ENCODE measurements around the gene MAGI2. TPM values are rescaled to one million over a fixed set of nuclear protein-coding genes. Genes with fewer than 3 reads are reported as not detected.

MAGI2 gene
- total and polyA plus RNA-seq, 2 donors (not counting 3 experiments of a cell fraction or from before 2014, with no cell fraction given): 0.28 to 6.0 TPM

GRCh38 chr7:79308192-79308591 is 145.3 kb downstream of the MAGI2 start:
- H3K79me2 ChIP-seq (ENCODE audit: control insufficient read depth, insufficient read depth, low read length): no peaks in the 10 kb centered on the region
- FAIRE-seq (no peak), DNase-seq (ENCODE audit: low read depth, low spot score) (no peak)
- no peaks in the 10 kb centered on the region for H3K36me3 ChIP-seq (ENCODE audit: control insufficient read depth in 2 of 2, extremely low read depth in 1 of 2, insufficient read depth in 2 of 2, low read length in 2 of 2)
- H3K4me2 ChIP-seq (ENCODE audit: insufficient read depth, low read length): no peak overlapping the region
- BruUV-seq (replicated peaks): no TSS peak
- H3K9me1 ChIP-seq (replicated peaks; ENCODE audit: control insufficient read depth, extremely low read depth, insufficient read depth, low read length): no peaks in the 10 kb centered on the region
- no peak overlapping the region for H3K27ac ChIP-seq (ENCODE audit: insufficient read depth, low read depth, low read length)
- TF ChIP-seq MYC (IDR thresholded peaks at IDR 0.05; ENCODE audit: low read depth, low read length) (no peak), EZH2 (IDR thresholded peaks at IDR 0.05; ENCODE audit: borderline replicate concordance, low read depth, low read length, severe bottlenecking) (no peak)
- H4K20me1 ChIP-seq (replicated peaks; ENCODE audit: control insufficient read depth, extremely low read depth, insufficient read depth, low read length): peaks cover 2% of the 10 kb centered on the region
- CTCF ChIA-PET: interaction anchor here (1.2 to 3.2 kb wide), 3 partner anchors 11 to 19 kb away, joined by 3 to 35 read pairs (median 3); no protein-coding TSS in a partner anchor
- H3K9ac ChIP-seq (replicated peaks; ENCODE audit: extremely low read depth, insufficient read depth, low read length): no peak overlapping the region
- H3K4me1 ChIP-seq (ENCODE audit: control insufficient read depth, extremely low read depth, insufficient read depth, low read length): no peaks in the 10 kb centered on the region
- no peak overlapping the region for H3K4me3 ChIP-seq (replicated peaks in 1 of 3; ENCODE audit: insufficient read depth in 1 of 3, low read depth in 1 of 3, low read length in 3 of 3)
- POLR2A ChIA-PET: no interaction called here
- no peaks in the 10 kb centered on the region for H3K9me3 ChIP-seq (replicated peaks; ENCODE audit: control insufficient read depth, insufficient read depth, low read length)
- intact Hi-C loops (cut with micrococcal nuclease) (no loop called here), dilution Hi-C loops (cut with MboI; ENCODE audit: extremely low pct_ligation_motif_present, low sequenced_read_pairs) (no loop called here)
- H3K27me3 ChIP-seq (ENCODE audit: control insufficient read depth in 2 of 2, insufficient read depth in 2 of 2, low read length in 2 of 2): no peaks in the 10 kb centered on the region
- no peak overlapping the region for H2AFZ ChIP-seq (ENCODE audit: low read depth, low read length)

GRCh38 chr7:79307376-79307775 is 146.1 kb downstream of the MAGI2 start:
- no peaks in the 10 kb centered on the region for H3K36me3 ChIP-seq (ENCODE audit: control insufficient read depth in 2 of 2, extremely low read depth in 1 of 2, insufficient read depth in 2 of 2, low read length in 2 of 2)
- H3K79me2 ChIP-seq (ENCODE audit: control insufficient read depth, insufficient read depth, low read length): no peaks in the 10 kb centered on the region
- no peaks in the 10 kb centered on the region for H3K9me1 ChIP-seq (replicated peaks; ENCODE audit: control insufficient read depth, extremely low read depth, insufficient read depth, low read length)
- no peak overlapping the region for H3K4me3 ChIP-seq (replicated peaks in 1 of 3; ENCODE audit: insufficient read depth in 1 of 3, low read depth in 1 of 3, low read length in 3 of 3)
- no peak overlapping the region for H2AFZ ChIP-seq (ENCODE audit: low read depth, low read length)
- no peak for TF ChIP-seq GATA2 (IDR thresholded peaks at IDR 0.05; ENCODE audit: insufficient read depth, insufficient read length, low read depth, low read length)
- no peak for TF ChIP-seq POLR2AphosphoS5 (IDR thresholded peaks at IDR 0.05; ENCODE audit: insufficient read depth, low read depth, low read length)
- TF ChIP-seq CTCF (IDR thresholded peaks at IDR 0.05; ENCODE audit: extremely low read depth in 1 of 2, insufficient read depth in 1 of 2, low read depth in 1 of 2, low read length in 2 of 2): no peak
- TF ChIP-seq FOS (IDR thresholded peaks at IDR 0.05; ENCODE audit: borderline replicate concordance, insufficient read depth, low read length): no peak
- TF ChIP-seq POLR2A (IDR thresholded peaks at IDR 0.05; ENCODE audit: low read depth, low read length): no peak
- TF ChIP-seq JUN (IDR thresholded peaks at IDR 0.05; ENCODE audit: borderline replicate concordance, insufficient read depth, insufficient read length, low read depth): no peak
- no peak for TF ChIP-seq MAX (IDR thresholded peaks at IDR 0.05; ENCODE audit: insufficient read depth, insufficient read length)
- no peak for TF ChIP-seq MYC (IDR thresholded peaks at IDR 0.05; ENCODE audit: low read depth, low read length)
- TF ChIP-seq EZH2 (IDR thresholded peaks at IDR 0.05; ENCODE audit: borderline replicate concordance, low read depth, low read length, severe bottlenecking): no peak
- dilution Hi-C loops (cut with MboI; ENCODE audit: extremely low pct_ligation_motif_present, low sequenced_read_pairs) (no loop called here), intact Hi-C loops (cut with micrococcal nuclease) (no loop called here)
- FAIRE-seq (no peak), DNase-seq (ENCODE audit: low read depth, low spot score) (no peak)
- H3K4me1 ChIP-seq (ENCODE audit: control insufficient read depth, extremely low read depth, insufficient read depth, low read length): no peaks in the 10 kb centered on the region
- no peak overlapping the region for H3K9ac ChIP-seq (replicated peaks; ENCODE audit: extremely low read depth, insufficient read depth, low read length)
- ChIA-PET CTCF (interaction anchor here (1.2 to 3.2 kb wide), 2 partner anchors 10 to 18 kb away, joined by 3 to 35 read pairs; no protein-coding TSS in a partner anchor), POLR2A (no interaction called here)
- no peak overlapping the region for H3K27ac ChIP-seq (ENCODE audit: insufficient read depth, low read depth, low read length)
- no TSS peak for BruUV-seq (replicated peaks)
- H3K9me3 ChIP-seq (replicated peaks; ENCODE audit: control insufficient read depth, insufficient read depth, low read length): no peaks in the 10 kb centered on the region
- H3K27me3 ChIP-seq (ENCODE audit: control insufficient read depth in 2 of 2, insufficient read depth in 2 of 2, low read length in 2 of 2): no peaks in the 10 kb centered on the region
- no peak overlapping the region for H3K4me2 ChIP-seq (ENCODE audit: insufficient read depth, low read length)
- H4K20me1 ChIP-seq (replicated peaks; ENCODE audit: control insufficient read depth, extremely low read depth, insufficient read depth, low read length): peaks cover 2% of the 10 kb centered on the region
